Peyer's patch (tissue), 4 donors: ENCODE results near the gene TEX50. TPM values are rescaled to one million over a fixed set of nuclear protein-coding genes. Genes with fewer than 3 reads are reported as not detected.
"Not testable (repeated sequence)": the region's sequence is repeated elsewhere in the genome, so short reads cannot be mapped to it uniquely, and the experiment has no call there.

Experiments
- DNase-seq, 3 donors: peaks; one replicate each; pipeline ENCODE4 v3.0.0-alpha.2; 2017 to 2019
- H3K27ac ChIP-seq, 4 donors: fragments of 200-600 bp; sonication (generic); one replicate each; pipeline ENCODE4 v1.5.1; 2016 to 2019
- H3K27me3 ChIP-seq, 2 donors: fragments of 200-600 bp; sonication (generic); one replicate each; pipeline ENCODE4 v1.5.1; 2019
- H3K36me3 ChIP-seq, 3 donors: fragments of 200-600 bp; sonication (generic); one replicate each; pipeline ENCODE4 v1.5.1; 2016 to 2019
- H3K4me1 ChIP-seq, 4 donors: fragments of 200-600 bp; sonication (generic); one replicate each; pipeline ENCODE4 v1.5.1; 2016 to 2019
- H3K4me3 ChIP-seq, 4 donors: fragments of 200-600 bp; sonication (generic); 1 replicate in 3 of 4; 2 replicates in 1 of 4; pipeline ENCODE4 v1.5.1; 2016 to 2019; ENCODE audit warnings: mild to moderate bottlenecking in 1 of 4
- H3K9me3 ChIP-seq, 4 donors: fragments of 200-600 bp; sonication (generic); one replicate each; pipeline ENCODE4 v1.5.1; 2016 to 2019; ENCODE audit warnings: mild to moderate bottlenecking in 1 of 4
- POLR2A ChIP-seq, 2 donors: fragments of 450-650 bp; IDR thresholded peaks; one replicate each; pipeline ENCODE4 v1.5.1; 2017; ENCODE audit warnings: antibody characterized with exemption in 2 of 2, mild to moderate bottlenecking in 2 of 2, moderate library complexity in 2 of 2
- total RNA-seq, 4 donors: library from RNA; depleted of rRNA; stranded (reverse); fragments of >200 nt; gene quantifications; one replicate each; pipeline ENCODE4 v1.1.0, GENCODE V29; 2016
- TF ChIP-seq, protein P1 (sequence below), 6 experiments: fragments of 450-650 bp in 4 of 6; fragments of 200-600 bp in 2 of 6; sonication (generic) in 1 of 6; IDR thresholded peaks; one replicate each; pipeline ENCODE4 v1.5.1; 2017 to 2019; ENCODE audit warnings: antibody characterized with exemption in 6 of 6, mild to moderate bottlenecking in 3 of 6, moderate library complexity in 1 of 6

Gene TEX50, protein sequence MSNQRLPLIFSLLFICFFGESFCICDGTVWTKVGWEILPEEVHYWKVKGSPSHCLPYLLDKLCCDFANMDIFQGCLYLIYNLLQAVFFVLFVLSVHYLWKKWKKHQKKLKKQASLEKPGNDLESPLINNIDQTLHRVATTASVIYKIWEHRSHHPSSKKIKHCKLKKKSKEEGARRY
- not detected for total RNA-seq

DNA sequence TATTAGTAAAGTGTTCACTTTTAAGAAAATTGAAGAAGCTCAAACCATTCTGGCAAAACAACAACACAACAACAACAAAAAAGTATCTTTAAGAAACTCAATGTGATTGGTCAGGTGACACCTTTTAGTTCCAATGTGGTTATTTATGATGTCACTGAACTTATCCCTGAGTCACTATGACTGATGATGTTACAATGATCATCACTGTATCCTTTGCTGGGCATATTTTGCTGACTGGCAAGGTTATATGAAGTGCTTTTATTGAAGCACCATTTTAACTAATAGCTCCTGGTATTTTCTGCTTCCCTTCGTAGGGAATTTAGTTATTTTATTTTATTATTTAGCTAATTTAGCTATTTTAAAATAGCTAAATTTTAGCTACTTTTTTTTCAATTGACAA lies at the start of gene TEX50:
Gene TEX50 (plus strand): TSS at position 223 of the 400 bp plus-strand sequence. CDS start 184 bp downstream, outside the sequence.
- no peaks in the 10 kb centered on the region for H3K9me3 ChIP-seq
- no peak for TF ChIP-seq POLR2A (IDR thresholded peaks at IDR 0.05)
- TF ChIP-seq, protein P1, sequence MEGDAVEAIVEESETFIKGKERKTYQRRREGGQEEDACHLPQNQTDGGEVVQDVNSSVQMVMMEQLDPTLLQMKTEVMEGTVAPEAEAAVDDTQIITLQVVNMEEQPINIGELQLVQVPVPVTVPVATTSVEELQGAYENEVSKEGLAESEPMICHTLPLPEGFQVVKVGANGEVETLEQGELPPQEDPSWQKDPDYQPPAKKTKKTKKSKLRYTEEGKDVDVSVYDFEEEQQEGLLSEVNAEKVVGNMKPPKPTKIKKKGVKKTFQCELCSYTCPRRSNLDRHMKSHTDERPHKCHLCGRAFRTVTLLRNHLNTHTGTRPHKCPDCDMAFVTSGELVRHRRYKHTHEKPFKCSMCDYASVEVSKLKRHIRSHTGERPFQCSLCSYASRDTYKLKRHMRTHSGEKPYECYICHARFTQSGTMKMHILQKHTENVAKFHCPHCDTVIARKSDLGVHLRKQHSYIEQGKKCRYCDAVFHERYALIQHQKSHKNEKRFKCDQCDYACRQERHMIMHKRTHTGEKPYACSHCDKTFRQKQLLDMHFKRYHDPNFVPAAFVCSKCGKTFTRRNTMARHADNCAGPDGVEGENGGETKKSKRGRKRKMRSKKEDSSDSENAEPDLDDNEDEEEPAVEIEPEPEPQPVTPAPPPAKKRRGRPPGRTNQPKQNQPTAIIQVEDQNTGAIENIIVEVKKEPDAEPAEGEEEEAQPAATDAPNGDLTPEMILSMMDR (IDR thresholded peaks at IDR 0.05): no peak
- no peak within 1 kb of the TSS for H3K27ac ChIP-seq
- H3K4me1 ChIP-seq: no peaks in the 10 kb centered on the region
- no peak for DNase-seq
- H3K27me3 ChIP-seq: no peaks in the 10 kb centered on the region
- no peak within 1 kb of the TSS for H3K4me3 ChIP-seq
- H3K36me3 ChIP-seq: no peaks in the 10 kb centered on the region

DNA sequence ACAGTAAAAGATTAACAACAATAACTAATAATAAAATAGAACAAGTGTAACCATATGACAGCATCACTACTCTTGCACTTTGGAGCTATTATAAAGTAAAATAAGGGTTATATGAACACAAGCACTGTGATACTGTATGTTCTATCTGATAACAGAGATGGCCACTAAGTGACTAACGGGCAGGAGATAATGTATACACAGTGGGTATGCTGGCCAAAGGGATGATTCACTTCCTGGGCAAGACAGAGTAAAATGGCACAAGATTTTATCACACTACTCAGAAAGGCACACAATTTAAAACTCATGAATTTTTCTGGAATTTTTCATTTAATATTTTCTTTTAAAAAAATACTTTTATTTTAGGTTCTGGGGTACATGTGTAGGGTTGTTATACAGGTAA lies 44.6 kb upstream of the TEX50 start:
- Histone ChIP-seq H3K27me3 (no peaks in the 10 kb centered on the region), H3K27ac (no peak overlapping the region), H3K9me3 (no peaks in the 10 kb centered on the region), H3K4me1 (no peaks in the 10 kb centered on the region), H3K4me3 (no peak overlapping the region), H3K36me3 (no peaks in the 10 kb centered on the region)
- no peak for DNase-seq
- TF ChIP-seq POLR2A (IDR thresholded peaks at IDR 0.05): no peak
- TF ChIP-seq, protein P1 (IDR thresholded peaks at IDR 0.05): no peak

DNA sequence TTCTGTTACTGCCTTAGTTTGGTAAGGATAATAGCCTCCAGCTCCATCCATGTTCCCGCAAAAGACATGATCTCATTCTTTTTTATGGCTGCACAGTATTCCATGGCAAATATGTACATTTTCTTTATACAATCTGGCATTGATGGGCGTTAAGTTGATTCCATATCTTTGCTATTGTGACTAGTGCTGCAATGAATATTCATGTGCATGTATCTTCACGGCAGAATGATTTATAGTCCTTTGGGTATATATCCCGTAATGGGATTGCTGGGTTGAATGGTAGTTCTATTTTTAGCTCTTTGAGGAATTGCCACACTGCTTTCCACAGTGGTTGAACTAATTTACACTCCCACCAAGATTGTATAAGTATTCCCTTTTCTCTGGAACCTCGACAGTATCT lies 44.0 kb upstream of the TEX50 start:
- DNase-seq, H3K4me3 ChIP-seq, H3K9me3 ChIP-seq, H3K36me3 ChIP-seq, H3K27ac ChIP-seq, H3K27me3 ChIP-seq, H3K4me1 ChIP-seq: not testable (repeated sequence)

DNA sequence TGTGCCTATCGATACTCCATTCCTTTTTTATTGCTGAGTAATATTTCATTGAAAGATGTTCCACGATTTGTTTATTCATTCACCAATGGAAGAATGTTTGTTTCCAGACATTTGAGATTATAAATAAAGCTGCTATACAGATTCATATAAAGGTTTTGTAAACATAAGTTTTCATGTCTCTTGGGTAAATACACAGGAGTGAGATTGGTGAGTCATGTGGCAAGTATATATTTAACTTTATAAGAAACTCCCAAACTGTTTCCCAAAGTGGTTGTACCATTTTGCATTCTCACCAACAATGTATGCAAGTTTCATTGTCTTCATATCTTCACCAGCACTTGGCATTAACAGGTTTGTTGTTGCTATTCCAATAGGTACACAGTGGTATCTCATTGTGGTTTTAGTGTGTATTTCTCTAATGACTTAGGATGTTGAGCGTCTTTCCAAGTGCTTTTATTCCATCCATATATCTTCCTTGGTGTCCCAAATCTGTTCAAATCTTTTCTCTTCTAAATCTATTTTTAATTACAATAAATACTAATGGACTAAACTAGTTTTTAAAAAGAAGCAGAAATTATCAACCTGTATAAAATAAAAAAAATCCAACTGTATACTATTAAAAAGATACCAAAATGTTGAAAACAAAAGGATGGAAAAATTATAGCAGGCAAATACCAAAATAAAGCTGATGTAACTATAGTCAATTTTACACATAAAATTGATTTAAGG lies 38.9 kb upstream of the TEX50 start:
- TF ChIP-seq, protein P1 (IDR thresholded peaks at IDR 0.05): no peak
- TF ChIP-seq POLR2A (IDR thresholded peaks at IDR 0.05): no peak
- Histone ChIP-seq H3K27me3 (no peaks in the 10 kb centered on the region), H3K27ac (no peak overlapping the region), H3K36me3 (no peaks in the 10 kb centered on the region), H3K9me3 (no peaks in the 10 kb centered on the region), H3K4me1 (no peaks in the 10 kb centered on the region), H3K4me3 (no peak overlapping the region)
- no peak for DNase-seq

DNA sequence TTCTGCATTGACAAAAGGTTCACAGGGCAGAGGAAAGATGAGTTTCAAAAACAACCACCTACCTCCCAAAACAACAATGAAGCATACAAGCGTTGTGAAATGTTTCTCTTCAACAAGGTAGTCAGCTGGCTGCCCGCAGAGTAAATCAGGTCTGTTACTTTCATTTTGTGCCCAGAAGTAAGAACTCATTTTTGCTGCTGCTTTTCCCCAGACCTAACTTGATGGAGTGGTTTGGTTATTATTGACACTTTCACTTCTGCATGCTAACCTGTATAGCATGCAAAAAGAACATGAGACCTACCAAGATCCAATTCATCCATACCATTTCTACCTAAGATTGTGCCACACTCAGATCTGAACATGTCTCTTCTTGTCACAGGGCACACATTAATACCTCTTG lies 33.5 kb upstream of the TEX50 start:
- Histone ChIP-seq H3K4me3 (no peak overlapping the region), H3K4me1 (no peaks in the 10 kb centered on the region), H3K36me3 (no peaks in the 10 kb centered on the region), H3K9me3 (no peaks in the 10 kb centered on the region), H3K27ac (no peak overlapping the region), H3K27me3 (no peaks in the 10 kb centered on the region)
- TF ChIP-seq, protein P1 (IDR thresholded peaks at IDR 0.05): no peak
- no peak for TF ChIP-seq POLR2A (IDR thresholded peaks at IDR 0.05)
- DNase-seq: no peak

DNA sequence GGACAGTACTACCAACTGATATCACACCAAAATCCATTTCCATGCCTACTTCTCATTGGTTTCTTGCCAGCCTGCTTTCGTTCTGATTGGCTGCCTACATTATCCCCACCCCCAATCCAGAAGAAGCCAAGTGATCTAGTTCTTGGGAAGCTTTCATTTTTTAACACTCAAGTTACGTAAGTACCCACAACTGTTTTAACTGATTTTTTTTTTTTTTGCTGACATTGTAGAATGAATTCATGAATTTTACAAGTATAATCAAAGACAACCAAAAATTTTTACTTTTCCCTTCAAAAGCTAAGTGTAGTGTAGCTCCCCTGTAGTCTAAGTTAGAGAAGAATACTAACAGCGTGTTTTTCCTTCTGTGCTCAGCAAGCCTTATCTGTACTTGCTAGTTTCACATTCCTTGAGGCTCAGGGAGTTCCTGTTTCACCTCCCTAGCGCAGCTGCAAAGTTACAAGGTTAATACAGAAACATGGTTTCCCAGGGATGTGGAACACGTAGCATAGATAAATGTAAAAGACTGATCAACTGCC lies 32.0 kb upstream of the TEX50 start, which contains the start of gene SLC9C2:
Gene SLC9C2 (minus strand): TSS at position 17 of the 536 bp plus-strand sequence. CDS start 1,296 bp downstream, outside the sequence.
- H3K4me3 ChIP-seq: no peak within 1 kb of the TSS
- H3K27me3 ChIP-seq: no peaks in the 10 kb centered on the region
- H3K36me3 ChIP-seq: no peaks in the 10 kb centered on the region
- DNase-seq: no peak
- H3K9me3 ChIP-seq: no peaks in the 10 kb centered on the region
- TF ChIP-seq POLR2A (IDR thresholded peaks at IDR 0.05): no peak
- H3K4me1 ChIP-seq: no peaks in the 10 kb centered on the region
- H3K27ac ChIP-seq: no peak within 1 kb of the TSS
